ENCODE data around the gene XRCC5. TPM values are rescaled to one million over a fixed set of nuclear protein-coding genes. Genes with fewer than 3 reads are reported as not detected.
A peak's percentile ranks its signal among the peaks of the same experiment; 100 is the strongest.

Gene XRCC5
- total and polyA plus RNA-seq, 2 donors = 113 to 390 TPM

- Histone ChIP-seq H3K27me3 (ENCODE audit: control insufficient read depth in 2 of 2, insufficient read depth in 1 of 2, low read length in 1 of 2) (no peaks in the 10 kb centered on the region), H3K36me3 (ENCODE audit: control insufficient read depth in 2 of 2, insufficient read depth in 2 of 2, low read length in 1 of 2) (peaks cover 11 to 41% of the 10 kb centered on the region in 2 donors), H3K9me3 (ENCODE audit: control insufficient read depth in 2 of 2, insufficient read depth in 1 of 2, low read length in 1 of 2) (peaks cover 0 to 4% of the 10 kb centered on the region in 2 donors), H3K4me1 (ENCODE audit: control insufficient read depth in 2 of 2, insufficient read depth in 2 of 2, low read length in 2 of 2) (peaks cover 10 to 18% of the 10 kb centered on the region in 2 donors), H3K27ac (ENCODE audit: low read depth in 1 of 2, low read length in 1 of 2) (peak overlapping the region in 1 of 2 donors; percentile 89), H3K4me3 (ENCODE audit: low read length in 2 of 2) (peak overlapping the region; percentile 60 to 96)
- DNase-seq (ENCODE audit: low read depth in 6 of 9, low spot score in 9 of 9) = peak in 3 of 9 donors; percentile 26 to 51 (median 29)
- WGBS = 6% methylated on average over 10 of the region's 10 CpGs
These were observed 940 bp downstream of the XRCC5 start for GRCh38 chr2:216109962-216110614.

- peaks cover 0 to 4% of the 10 kb centered on the region in 2 donors for H3K9me3 ChIP-seq (ENCODE audit: control insufficient read depth in 2 of 2, insufficient read depth in 1 of 2, low read length in 1 of 2)
- H3K4me1 ChIP-seq (ENCODE audit: control insufficient read depth in 2 of 2, insufficient read depth in 2 of 2, low read length in 2 of 2) = peaks cover 13 to 21% of the 10 kb centered on the region in 2 donors
- no peak for DNase-seq (ENCODE audit: low read depth in 6 of 9, low spot score in 9 of 9)
- H3K4me3 ChIP-seq (ENCODE audit: low read length in 2 of 2) = peak overlapping the region; percentile 60 to 96
- H3K27ac ChIP-seq (ENCODE audit: low read depth in 1 of 2, low read length in 1 of 2) = peak overlapping the region in 1 of 2 donors; percentile 89
- H3K36me3 ChIP-seq (ENCODE audit: control insufficient read depth in 2 of 2, insufficient read depth in 2 of 2, low read length in 1 of 2) = peaks cover 11 to 44% of the 10 kb centered on the region in 2 donors
- no peaks in the 10 kb centered on the region for H3K27me3 ChIP-seq (ENCODE audit: control insufficient read depth in 2 of 2, insufficient read depth in 1 of 2, low read length in 1 of 2)
- 25% methylated on average over 1 of the region's 1 CpG for WGBS
These were observed 1.5 kb downstream of the XRCC5 start for GRCh38 chr2:216110620-216111019.

DNA sequence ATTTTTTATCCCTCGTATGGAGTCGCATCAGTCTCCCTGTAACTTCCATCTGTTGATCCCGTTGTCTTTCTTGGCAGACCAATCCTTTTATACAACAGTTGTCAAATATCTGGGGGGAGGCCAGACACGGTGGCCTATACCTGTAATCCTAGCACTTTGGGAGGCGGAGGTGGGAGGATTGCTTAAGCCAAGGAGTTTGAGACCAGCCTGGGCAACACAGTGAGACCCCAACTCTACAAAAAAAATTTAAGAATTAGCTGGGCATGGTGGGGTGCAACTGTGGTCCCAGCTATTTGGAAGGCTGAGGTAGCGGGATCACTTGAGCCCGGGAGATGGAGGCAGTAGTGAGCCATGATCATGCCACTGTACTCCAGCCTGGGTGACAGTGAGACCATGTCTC lies 2.0 kb downstream of the XRCC5 start:
- no peak overlapping the region for H3K4me3 ChIP-seq (ENCODE audit: low read length in 2 of 2)
- peaks cover 11 to 46% of the 10 kb centered on the region in 2 donors for H3K36me3 ChIP-seq (ENCODE audit: control insufficient read depth in 2 of 2, insufficient read depth in 2 of 2, low read length in 1 of 2)
- no peaks in the 10 kb centered on the region for H3K27me3 ChIP-seq (ENCODE audit: control insufficient read depth in 2 of 2, insufficient read depth in 1 of 2, low read length in 1 of 2)
- peaks cover 0 to 4% of the 10 kb centered on the region in 2 donors for H3K9me3 ChIP-seq (ENCODE audit: control insufficient read depth in 2 of 2, insufficient read depth in 1 of 2, low read length in 1 of 2)
- peaks cover 13 to 21% of the 10 kb centered on the region in 2 donors for H3K4me1 ChIP-seq (ENCODE audit: control insufficient read depth in 2 of 2, insufficient read depth in 2 of 2, low read length in 2 of 2)
- WGBS = 94% methylated on average over 7 of the region's 7 CpGs
- H3K27ac ChIP-seq (ENCODE audit: low read depth in 1 of 2, low read length in 1 of 2) = no peak overlapping the region
- no peak for DNase-seq (ENCODE audit: low read depth in 6 of 9, low spot score in 9 of 9)

GRCh38 chr2:216112926-216113325 lies 3.8 kb downstream of the XRCC5 start:
- no peak for DNase-seq (ENCODE audit: low read depth in 6 of 9, low spot score in 9 of 9)
- no peak overlapping the region for H3K27ac ChIP-seq (ENCODE audit: low read depth in 1 of 2, low read length in 1 of 2)
- WGBS = 96% methylated on average over 4 of the region's 4 CpGs
- peaks cover 0 to 4% of the 10 kb centered on the region in 2 donors for H3K9me3 ChIP-seq (ENCODE audit: control insufficient read depth in 2 of 2, insufficient read depth in 1 of 2, low read length in 1 of 2)
- H3K36me3 ChIP-seq (ENCODE audit: control insufficient read depth in 2 of 2, insufficient read depth in 2 of 2, low read length in 1 of 2) = peaks cover 25 to 64% of the 10 kb centered on the region in 2 donors
- H3K4me3 ChIP-seq (ENCODE audit: low read length in 2 of 2) = no peak overlapping the region
- H3K4me1 ChIP-seq (ENCODE audit: control insufficient read depth in 2 of 2, insufficient read depth in 2 of 2, low read length in 2 of 2) = peaks cover 13 to 21% of the 10 kb centered on the region in 2 donors
- H3K27me3 ChIP-seq (ENCODE audit: control insufficient read depth in 2 of 2, insufficient read depth in 1 of 2, low read length in 1 of 2) = no peaks in the 10 kb centered on the region

DNA sequence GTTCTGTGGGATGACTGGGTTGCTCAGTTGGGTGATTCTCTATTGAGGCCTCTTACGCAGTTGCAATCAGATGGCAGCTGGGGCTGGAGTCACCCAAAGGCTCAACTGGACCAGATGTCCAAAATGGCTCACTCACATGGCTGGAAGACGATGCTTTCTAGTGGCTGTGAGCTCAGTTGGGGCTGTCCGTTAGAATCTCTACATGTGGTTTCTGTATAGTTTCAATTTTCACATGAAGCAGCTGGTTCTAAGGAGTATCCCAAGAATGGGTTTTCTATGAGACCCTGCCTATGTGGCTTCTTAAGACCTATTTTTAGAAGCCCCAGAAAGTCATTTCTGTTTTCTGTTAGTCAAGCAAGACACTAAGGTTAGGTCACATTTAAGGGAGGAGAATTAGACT lies 4.4 kb downstream of the XRCC5 start:
- no peaks in the 10 kb centered on the region for H3K27me3 ChIP-seq (ENCODE audit: control insufficient read depth in 2 of 2, insufficient read depth in 1 of 2, low read length in 1 of 2)
- H3K9me3 ChIP-seq (ENCODE audit: control insufficient read depth in 2 of 2, insufficient read depth in 1 of 2, low read length in 1 of 2) = peaks cover 0 to 4% of the 10 kb centered on the region in 2 donors
- H3K4me3 ChIP-seq (ENCODE audit: low read length in 2 of 2) = no peak overlapping the region
- no peak for DNase-seq (ENCODE audit: low read depth in 6 of 9, low spot score in 9 of 9)
- peaks cover 32 to 71% of the 10 kb centered on the region in 2 donors for H3K36me3 ChIP-seq (ENCODE audit: control insufficient read depth in 2 of 2, insufficient read depth in 2 of 2, low read length in 1 of 2)
- no peak overlapping the region for H3K27ac ChIP-seq (ENCODE audit: low read depth in 1 of 2, low read length in 1 of 2)
- H3K4me1 ChIP-seq (ENCODE audit: control insufficient read depth in 2 of 2, insufficient read depth in 2 of 2, low read length in 2 of 2) = peaks cover 13 to 16% of the 10 kb centered on the region in 2 donors
- WGBS = 88% methylated on average over 3 of the region's 3 CpGs

DNA sequence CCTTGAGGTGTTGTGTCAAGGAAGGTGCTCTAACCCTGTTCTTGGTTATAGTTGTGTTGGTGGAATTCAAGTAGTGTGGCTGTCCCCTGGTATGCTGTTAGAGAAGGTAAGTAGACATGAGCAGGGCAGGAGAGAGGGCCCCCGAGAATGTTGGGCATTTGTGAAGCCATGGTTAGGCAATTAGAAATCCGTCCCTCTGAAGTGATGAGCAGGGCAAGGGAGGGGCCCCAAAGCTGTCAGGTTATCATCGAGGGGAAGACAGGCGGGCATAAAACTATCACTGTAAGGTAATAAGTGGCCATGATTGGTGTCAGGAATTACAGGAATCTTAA lies 5.2 kb downstream of the XRCC5 start:
- Histone ChIP-seq H3K27me3 (ENCODE audit: control insufficient read depth in 2 of 2, insufficient read depth in 1 of 2, low read length in 1 of 2) (no peaks in the 10 kb centered on the region), H3K9me3 (ENCODE audit: control insufficient read depth in 2 of 2, insufficient read depth in 1 of 2, low read length in 1 of 2) (peaks cover 0 to under 1% of the 10 kb centered on the region in 2 donors), H3K4me1 (ENCODE audit: control insufficient read depth in 2 of 2, insufficient read depth in 2 of 2, low read length in 2 of 2) (peaks cover 13 to 16% of the 10 kb centered on the region in 2 donors), H3K4me3 (ENCODE audit: low read length in 2 of 2) (peak overlapping the region in 1 of 2 donors; percentile 71), H3K27ac (ENCODE audit: low read depth in 1 of 2, low read length in 1 of 2) (peak overlapping the region in 1 of 2 donors; percentile 12), H3K36me3 (ENCODE audit: control insufficient read depth in 2 of 2, insufficient read depth in 2 of 2, low read length in 1 of 2) (peaks cover 34 to 79% of the 10 kb centered on the region in 2 donors)
- peak in 1 of 9 donors; percentile 13 for DNase-seq (ENCODE audit: low read depth in 6 of 9, low spot score in 9 of 9)
- 61% methylated on average over 4 of the region's 4 CpGs for WGBS

DNA sequence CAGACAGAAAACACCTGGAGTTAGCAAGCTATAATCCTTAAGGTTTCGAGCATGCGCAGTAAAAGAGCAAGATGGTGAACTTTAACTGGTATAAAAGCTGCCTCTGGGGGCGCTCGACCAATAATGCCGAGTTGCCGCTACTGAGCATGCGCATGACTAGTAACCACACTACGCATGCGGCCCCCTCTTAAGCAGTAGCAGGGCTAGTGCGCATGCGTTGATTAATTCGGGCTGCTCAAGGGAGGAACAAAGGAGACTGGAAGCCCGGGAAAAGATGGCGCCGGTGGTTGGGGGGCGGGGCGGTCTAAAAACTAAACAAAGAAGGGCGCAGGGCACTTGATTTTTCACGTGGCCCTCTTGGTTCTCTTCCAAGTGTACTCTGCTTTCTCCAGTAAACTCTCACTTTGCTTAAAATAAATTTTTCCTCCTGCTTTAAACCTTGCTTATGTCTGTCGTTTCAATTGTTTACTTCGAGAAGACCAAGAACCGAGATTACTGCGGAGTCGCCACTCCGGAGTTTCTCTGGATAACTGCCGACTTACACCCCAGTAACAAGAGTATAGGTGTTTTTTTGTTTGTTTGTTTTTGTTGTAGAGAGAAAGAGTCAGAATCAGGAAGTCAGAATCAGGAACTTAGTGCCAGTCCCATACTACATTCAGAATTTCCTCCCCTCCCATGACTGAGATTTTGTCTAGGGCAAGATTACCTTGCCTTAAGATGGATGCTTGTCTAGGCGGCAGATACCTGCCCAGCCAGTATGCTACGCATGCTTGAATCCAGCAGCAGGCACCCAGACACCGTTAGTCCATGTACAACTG lies 5.8 kb downstream of the XRCC5 start:
- 12% methylated on average over 29 of the region's 29 CpGs for WGBS

GRCh38 chr2:216116418-216116817 lies 7.3 kb downstream of the XRCC5 start:
- no peaks in the 10 kb centered on the region for H3K9me3 ChIP-seq (ENCODE audit: control insufficient read depth in 2 of 2, insufficient read depth in 1 of 2, low read length in 1 of 2)
- peaks cover 44 to 88% of the 10 kb centered on the region in 2 donors for H3K36me3 ChIP-seq (ENCODE audit: control insufficient read depth in 2 of 2, insufficient read depth in 2 of 2, low read length in 1 of 2)
- no peak for DNase-seq (ENCODE audit: low read depth in 6 of 9, low spot score in 9 of 9)
- WGBS = 99% methylated on average over 1 of the region's 1 CpG
- H3K4me3 ChIP-seq (ENCODE audit: low read length in 2 of 2) = no peak overlapping the region
- peaks cover 3 to 11% of the 10 kb centered on the region in 2 donors for H3K4me1 ChIP-seq (ENCODE audit: control insufficient read depth in 2 of 2, insufficient read depth in 2 of 2, low read length in 2 of 2)
- H3K27ac ChIP-seq (ENCODE audit: low read depth in 1 of 2, low read length in 1 of 2) = no peak overlapping the region
- no peaks in the 10 kb centered on the region for H3K27me3 ChIP-seq (ENCODE audit: control insufficient read depth in 2 of 2, insufficient read depth in 1 of 2, low read length in 1 of 2)

More for the DNA sequence above, 5.8 kb downstream of the XRCC5 start:
- no peaks in the 10 kb centered on the region for H3K9me3 ChIP-seq (ENCODE audit: control insufficient read depth in 2 of 2, insufficient read depth in 1 of 2, low read length in 1 of 2)
- peaks cover 13 to 16% of the 10 kb centered on the region in 2 donors for H3K4me1 ChIP-seq (ENCODE audit: control insufficient read depth in 2 of 2, insufficient read depth in 2 of 2, low read length in 2 of 2)
- peak overlapping the region; percentile 14 to 82 for H3K27ac ChIP-seq (ENCODE audit: low read depth in 1 of 2, low read length in 1 of 2)
- peaks cover 34 to 84% of the 10 kb centered on the region in 2 donors for H3K36me3 ChIP-seq (ENCODE audit: control insufficient read depth in 2 of 2, insufficient read depth in 2 of 2, low read length in 1 of 2)
- peak; percentile 93 to 100 (median 98) for DNase-seq (ENCODE audit: low read depth in 6 of 9, low spot score in 9 of 9)
- H3K4me3 ChIP-seq (ENCODE audit: low read length in 2 of 2) = peak overlapping the region; percentile 43 to 71
- H3K27me3 ChIP-seq (ENCODE audit: control insufficient read depth in 2 of 2, insufficient read depth in 1 of 2, low read length in 1 of 2) = no peaks in the 10 kb centered on the region
